ENCODE measurements around the gene EDRF1.

DNA sequence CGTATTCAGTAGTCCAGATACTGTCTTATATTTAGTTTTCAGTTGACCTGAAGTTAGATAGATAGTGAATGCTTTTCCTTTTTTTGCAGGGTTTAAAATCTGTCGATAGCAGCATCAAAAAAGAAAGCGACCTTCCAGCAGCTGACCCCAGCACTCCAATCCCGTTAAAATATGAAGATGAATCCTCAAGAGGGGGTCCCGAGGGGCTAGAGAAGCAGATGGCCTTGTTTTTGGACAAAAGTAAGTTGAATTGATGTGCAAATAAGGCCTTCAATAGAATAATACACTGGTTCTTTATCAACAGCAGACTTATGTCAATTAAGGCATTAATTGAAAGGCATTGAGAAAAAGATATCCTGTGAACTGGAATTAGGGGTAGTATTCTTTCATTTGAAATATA, 18.7 kb downstream of the EDRF1 start:
- TF ChIP-seq POLR2A (IDR thresholded peaks at IDR 0.05; ENCODE audit: low read depth, low read length): no peak
- no peak for TF ChIP-seq POLR2AphosphoS5 (IDR thresholded peaks at IDR 0.05; ENCODE audit: low read depth, low read length)
- no peak for TF ChIP-seq SPI1 (IDR thresholded peaks at IDR 0.05; ENCODE audit: low read depth, low read length)
- no peak for TF ChIP-seq TAF1 (IDR thresholded peaks at IDR 0.05; ENCODE audit: low read depth, low read length)
- no peak for TF ChIP-seq PAX5 (IDR thresholded peaks at IDR 0.05; ENCODE audit: insufficient read depth, low read length, severe bottlenecking)
- TF ChIP-seq POU2F2 (IDR thresholded peaks at IDR 0.05; ENCODE audit: low read depth, low read length): no peak
